Hematopoietic multipotent progenitor cell (in vitro differentiated cells): ENCODE results near the gene KLC1. TPM values are rescaled to one million over a fixed set of nuclear protein-coding genes. Genes with fewer than 3 reads are reported as not detected.

Experiments used
- DNase-seq, 3 donors: peaks; one replicate each; pipeline ENCODE4 v3.0.0-alpha.2; 2011 to 2015; ENCODE audit warnings: low read depth in 2 of 3, low spot score in 2 of 3
- total RNA-seq: library from RNA; depleted of rRNA; stranded (reverse); fragments of >200 nt; gene quantifications from one replicate; pipeline ENCODE4 v1.2.3, GENCODE V29; 2012

Gene KLC1
- total RNA-seq, 1 donor, result 208 TPM

- no peak for DNase-seq
These were observed 103.2 kb downstream of the KLC1 start for GRCh38 chr14:103731916-103732867.

DNA sequence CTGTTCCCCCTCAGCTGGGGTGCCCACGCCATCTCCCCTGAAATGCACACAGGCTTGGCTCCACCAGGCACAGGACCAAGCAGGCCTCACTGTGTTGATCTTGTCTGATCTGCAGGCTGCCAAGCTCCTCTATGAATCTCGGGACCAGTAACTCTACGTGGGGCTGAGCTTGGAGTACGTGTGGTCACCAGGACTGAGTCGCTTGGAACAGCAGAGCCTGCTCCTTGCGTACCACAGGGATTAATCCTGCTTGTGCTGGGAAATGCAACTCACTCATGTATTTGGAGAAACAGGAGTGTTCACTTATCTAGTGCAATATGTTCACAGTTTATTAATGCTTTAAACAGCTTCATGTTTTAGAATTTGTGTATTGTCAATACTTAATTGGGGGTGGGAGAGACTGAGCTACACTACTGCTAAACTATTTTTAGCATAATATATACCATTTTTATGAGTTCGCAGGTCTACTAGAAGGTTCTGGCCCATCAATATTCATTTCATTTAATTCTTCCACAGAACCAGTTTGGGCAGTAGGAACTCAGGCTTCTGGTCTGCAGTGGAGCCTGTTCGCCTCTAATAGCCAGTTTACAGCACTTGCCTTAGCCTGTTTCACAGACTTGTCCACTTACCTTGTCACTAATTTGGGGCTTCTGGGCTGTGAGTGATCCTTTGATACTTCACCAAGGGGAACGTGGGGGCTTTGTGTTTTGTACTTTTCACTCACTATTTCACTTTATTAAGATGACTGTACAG lies 104.0 kb downstream of the KLC1 start:
- no peak for DNase-seq

DNA sequence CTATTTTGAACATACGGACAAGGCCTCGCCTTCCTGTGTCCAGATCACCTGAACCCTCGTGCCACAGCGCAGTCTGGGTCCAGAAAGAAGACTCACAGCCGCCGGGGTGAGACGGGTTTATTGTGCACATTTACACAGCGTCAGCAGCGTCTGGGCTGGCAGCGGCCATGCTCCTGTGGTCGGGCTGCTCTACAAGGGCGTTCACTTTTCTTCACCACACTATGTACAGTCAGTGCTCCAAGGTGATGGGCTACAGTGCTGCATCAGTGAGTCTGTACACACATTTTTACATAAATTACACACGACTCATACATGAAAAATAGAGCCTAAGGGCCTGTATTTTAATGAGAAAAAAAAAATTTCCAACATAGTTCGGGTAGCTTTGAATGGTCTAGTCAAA lies 104.6 kb downstream of the KLC1 start:
- no peak for DNase-seq

GRCh38 chr14:103734081-103734888 lies 105.3 kb downstream of the KLC1 start:
- no peak for DNase-seq

GRCh38 chr14:103735022-103735421 lies 106.0 kb downstream of the KLC1 start:
- no peak for DNase-seq

- no peak for DNase-seq
These were observed 106.4 kb downstream of the KLC1 start for GRCh38 chr14:103735439-103735814.

DNA sequence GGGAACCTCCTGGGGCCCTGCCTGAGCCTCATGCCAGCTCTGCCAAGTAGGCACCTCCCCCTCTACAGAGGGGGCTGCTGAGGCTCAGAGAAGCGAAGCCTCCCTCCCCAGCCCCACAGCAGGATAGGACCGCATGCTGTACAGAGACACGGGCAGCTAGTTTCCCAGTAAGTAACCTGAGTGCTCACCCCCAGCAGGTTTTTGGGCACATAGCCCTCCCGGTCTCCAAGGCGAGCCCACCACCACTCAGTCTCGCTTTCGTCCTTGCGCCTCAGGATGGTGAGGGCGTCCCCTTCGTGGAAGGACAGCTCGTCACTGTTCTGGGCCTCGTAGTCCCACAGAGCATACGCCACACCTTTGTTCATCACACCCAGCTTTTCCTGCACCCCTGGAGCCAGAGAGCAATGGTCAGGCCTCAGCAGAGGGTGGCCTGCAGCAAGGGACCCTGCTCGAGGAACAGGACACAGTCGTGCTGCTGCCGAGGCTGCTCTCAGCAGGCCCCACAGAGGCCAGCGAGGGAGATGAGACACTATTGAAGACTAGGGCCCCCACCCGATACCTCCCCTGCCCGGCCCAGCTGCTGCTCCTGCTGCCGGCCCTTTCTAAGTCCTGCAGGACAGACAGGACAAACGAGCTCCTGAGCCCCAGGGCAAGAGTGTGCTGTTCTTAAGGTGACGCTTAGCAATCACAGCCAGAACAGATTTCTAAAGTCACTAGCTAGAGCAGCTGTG lies 107.0 kb downstream of the KLC1 start:
- no peak for DNase-seq

DNA sequence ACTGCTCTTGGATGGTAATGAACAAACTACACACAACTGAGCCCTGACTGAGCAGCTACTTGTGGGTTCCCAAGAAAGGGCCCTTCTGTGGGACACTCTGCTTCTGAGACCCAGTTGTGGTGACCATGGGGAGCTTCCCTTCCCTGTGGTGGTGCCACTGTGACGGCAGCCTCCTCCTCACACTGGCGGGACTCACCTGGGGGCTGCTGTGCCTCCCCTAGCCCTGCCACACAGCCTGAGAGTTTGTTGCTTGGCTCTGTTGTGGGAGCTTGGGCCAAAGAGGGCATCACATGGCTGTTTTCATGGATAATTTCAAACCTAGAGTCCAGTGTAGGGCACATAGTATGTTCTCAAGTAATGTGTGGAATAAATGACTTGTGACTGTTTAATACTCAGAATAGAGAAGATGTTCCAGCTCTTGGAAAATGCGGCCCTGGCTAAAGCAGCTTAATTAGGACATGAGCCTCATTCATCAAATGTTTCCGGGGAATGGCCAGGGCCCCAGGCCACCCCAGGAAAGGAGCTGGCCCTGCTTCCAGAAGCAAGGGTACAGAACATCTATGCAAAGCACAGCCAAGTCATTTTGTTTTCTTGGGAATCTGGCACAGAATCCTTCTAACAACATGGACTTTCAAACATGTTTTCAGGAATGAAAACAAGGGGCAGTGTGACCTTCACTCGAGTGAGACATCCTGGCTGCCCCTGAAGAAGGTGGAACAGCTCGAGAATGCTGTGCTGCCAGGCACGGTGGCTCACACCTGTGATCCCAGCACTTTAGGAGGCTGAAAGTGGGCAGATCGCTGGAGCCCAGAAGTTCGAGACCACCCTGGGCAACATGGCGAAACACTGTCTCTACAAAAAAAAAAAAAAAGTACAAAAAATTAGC lies 107.8 kb downstream of the KLC1 start:
- DNase-seq, result no peak

DNA sequence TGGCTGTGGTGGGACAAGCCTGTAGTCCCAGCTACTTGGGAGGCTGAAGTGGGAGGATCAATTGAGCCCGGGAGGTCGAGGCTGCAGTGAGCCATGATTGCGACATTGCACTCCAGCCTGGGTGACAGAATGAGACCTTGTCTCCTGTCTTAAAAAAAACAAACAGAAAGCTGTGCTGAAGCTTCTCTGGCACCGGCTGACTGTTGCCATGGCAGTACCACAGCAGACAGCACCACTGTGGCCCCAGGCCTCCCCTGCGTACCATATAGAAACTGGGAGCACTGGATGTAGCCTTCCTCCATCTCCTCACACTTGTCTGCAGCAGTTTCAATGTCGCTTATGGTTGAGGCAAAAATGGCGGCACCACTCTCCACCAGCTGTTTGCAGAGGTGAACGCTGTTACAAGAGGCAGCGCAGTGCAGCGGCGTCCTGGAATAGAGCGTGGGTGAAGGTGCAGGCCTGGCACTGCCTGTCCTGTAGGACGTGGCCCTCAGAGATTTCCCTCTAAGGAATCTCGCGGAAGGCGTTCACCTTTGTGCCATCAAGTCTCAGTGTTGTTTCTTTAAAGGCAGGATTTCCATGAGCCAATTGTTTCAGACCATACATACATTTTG lies 108.5 kb downstream of the KLC1 start:
- DNase-seq, result no peak

- no peak for DNase-seq
These were observed 109.2 kb downstream of the KLC1 start for GRCh38 chr14:103738166-103738565.

- no peak for DNase-seq
These were observed 109.9 kb downstream of the KLC1 start for GRCh38 chr14:103738701-103739451.

DNA sequence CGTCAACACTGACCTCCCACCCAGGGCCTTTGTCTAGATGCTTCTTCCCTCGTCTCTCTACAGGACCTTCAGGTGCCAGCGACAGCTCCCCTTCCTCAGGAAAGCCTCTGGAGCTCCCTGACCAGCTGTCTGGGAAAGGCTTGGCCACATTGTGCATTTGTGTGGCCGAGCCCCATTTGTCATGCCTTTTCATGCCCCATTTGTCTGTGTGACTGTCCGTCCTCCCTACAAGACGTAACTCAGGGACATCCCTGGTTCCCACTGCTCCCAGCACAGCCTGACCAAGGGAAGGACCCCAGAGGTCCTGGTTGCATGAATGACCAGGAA lies 110.4 kb downstream of the KLC1 start:
- no peak for DNase-seq

DNA sequence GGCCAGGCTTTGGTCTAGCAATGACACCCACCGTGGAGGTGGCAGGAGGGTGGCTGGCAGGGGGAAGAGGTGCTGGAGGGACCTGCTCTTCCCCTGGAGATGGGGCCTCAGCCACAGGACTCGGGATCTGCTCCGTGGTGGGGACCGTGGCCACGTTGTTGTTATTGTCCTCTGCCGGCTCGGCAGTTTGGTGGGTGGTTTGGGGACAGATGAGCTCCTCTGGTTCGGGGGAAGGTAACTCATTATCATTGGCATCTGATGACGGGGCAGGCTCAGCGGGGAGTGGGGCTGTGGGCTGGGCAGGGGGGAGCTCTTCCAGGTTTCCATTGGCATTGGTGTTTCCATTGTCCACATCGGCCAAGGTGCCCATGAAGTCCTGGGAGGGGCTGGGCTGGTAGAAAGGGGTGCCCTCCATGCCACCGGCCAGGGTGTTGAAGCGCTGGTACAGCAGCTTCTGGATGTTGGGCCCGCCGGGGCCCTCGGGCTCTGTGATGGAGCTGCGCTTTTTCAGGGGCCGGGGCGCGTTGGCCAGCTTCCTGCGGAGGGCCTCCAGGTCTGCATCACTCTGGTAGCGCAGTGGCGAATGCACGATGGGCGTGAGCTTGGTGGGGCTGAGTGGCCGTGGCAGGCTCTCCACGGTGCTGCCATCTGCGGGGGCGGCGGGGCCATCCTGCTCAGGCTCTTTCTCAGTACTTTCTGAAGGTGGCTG lies 110.9 kb downstream of the KLC1 start:
- DNase-seq, result no peak

DNA sequence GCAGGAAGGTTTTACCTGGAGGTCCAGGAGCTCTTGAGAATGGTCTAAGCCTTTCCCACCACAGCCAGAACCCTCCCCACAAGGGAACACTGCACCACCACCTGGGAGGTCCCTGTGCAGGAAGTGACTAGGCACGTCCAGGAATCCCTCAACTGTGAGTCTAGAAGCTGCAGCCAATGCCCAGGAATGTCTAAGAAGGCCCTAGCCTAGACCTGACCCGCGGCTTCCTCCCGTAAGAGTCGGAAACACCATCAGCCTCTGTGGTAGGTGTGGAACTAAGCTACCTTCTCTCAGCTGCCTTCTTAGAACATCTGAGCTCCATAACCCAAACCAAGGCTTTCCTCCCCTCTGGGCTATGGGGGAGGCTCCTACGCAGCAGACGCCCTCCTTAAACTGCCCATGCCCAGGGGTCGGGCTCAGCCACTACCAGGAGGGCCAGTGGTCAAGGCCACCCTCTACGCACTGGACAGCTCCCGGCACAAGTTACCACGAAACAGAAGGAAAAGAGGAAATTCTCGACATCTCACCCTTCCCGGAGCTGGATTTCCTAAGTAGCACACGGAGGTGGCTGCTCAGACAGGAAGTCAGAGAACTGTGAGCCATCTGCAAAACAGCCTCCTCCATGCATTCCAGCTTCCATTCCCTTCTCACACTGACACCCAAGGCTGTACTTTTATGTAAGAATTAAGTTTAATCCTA lies 112.1 kb downstream of the KLC1 start:
- DNase-seq, result no peak

GRCh38 chr14:103741876-103742275 lies 112.9 kb downstream of the KLC1 start:
- no peak for DNase-seq

DNA sequence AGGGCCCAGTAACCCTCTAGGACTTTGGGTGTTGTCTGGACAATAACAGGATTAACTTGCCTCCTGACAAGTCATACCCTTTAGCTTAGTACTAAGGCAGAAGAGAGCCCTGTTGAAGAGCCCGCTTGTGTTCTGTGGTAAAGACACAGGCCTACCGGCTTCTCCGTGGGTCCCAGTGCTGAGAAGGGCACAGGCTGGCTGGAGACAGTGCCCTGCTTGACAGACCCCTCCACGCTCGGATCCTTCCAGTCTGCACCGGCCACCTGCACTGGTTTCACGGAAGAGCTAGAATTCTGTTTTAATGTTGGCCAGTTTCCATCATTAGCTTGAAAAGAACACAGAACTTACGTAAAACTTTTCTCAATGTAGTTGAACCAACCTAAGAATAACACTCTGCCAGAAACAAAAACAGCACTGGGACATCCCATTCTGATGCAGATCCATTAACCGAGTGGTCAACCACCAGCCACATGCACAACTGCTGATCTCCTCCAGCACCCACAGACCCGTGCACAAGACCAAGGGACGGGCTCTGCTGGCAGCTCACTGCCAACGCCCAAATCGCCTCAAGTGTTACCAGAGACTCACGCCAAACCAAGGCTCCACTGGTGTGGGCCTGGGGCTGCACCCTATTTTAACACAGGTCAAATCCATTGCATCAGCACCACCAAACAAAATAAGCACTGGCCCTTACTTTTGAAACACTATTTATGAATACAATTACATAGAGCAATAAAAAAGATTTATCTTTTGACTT lies 113.7 kb downstream of the KLC1 start:
- DNase-seq, result no peak
